DND-41 (cell line): ENCODE results near the gene HIGD2A.

Experiments
- ATAC-seq: fragments of 200-7000 bp; cut with Tn5 transposase; 3 replicates; pipeline ENCODE4 v1.9.1; 2021; ENCODE audit warnings: low read depth; ENCODE audit not compliant: insufficient read depth
- DNase-seq: peaks from one replicate; pipeline ENCODE4 v3.0.0-alpha.2; 2020
- H2AFZ ChIP-seq: 2 replicates; pipeline ENCODE4 v1.6.0; 2012; ENCODE audit warnings: low read depth, low read length
- H3K27ac ChIP-seq: 2 replicates; pipeline ENCODE4 v1.5.1; 2012; ENCODE audit warnings: low read length, inconsistent platforms
- H3K27me3 ChIP-seq: fragments of 200-600 bp; sonication (generic); 2 replicates; pipeline ENCODE4 v1.6.0; 2012; ENCODE audit warnings: low read length, mild to moderate bottlenecking, inconsistent platforms; ENCODE audit not compliant: insufficient read depth, poor library complexity
- H3K36me3 ChIP-seq: 2 replicates; pipeline ENCODE4 v1.5.1; 2012; ENCODE audit warnings: low read length, inconsistent platforms; ENCODE audit not compliant: insufficient read depth
- H3K4me1 ChIP-seq: 2 replicates; pipeline ENCODE4 v1.5.1; 2012; ENCODE audit warnings: mild to moderate bottlenecking, low read length; ENCODE audit not compliant: insufficient read depth
- H3K4me2 ChIP-seq: 2 replicates; pipeline ENCODE4 v1.6.0; 2012; ENCODE audit warnings: mild to moderate bottlenecking, moderate library complexity, low read length, inconsistent platforms; ENCODE audit not compliant: insufficient read depth
- H3K4me3 ChIP-seq, 2 experiments: fragments of 200-600 bp in 1 of 2; shearing (Covaris generic) in 1 of 2; 2 replicates each; pipeline ENCODE4 v1.5.1; 2012 to 2016; ENCODE audit warnings: inconsistent platforms in 2 of 2, low read length in 2 of 2, mild to moderate bottlenecking in 2 of 2, low read depth in 1 of 2, moderate library complexity in 1 of 2
- H3K79me2 ChIP-seq: 2 replicates; pipeline ENCODE4 v1.6.0; 2012; ENCODE audit warnings: low read length, inconsistent platforms; ENCODE audit not compliant: insufficient read depth
- H3K9ac ChIP-seq: 2 replicates; pipeline ENCODE4 v1.6.0; 2012; ENCODE audit warnings: low read depth, mild to moderate bottlenecking, inconsistent platforms, low read length, moderate library complexity
- H3K9me3 ChIP-seq: 2 replicates; pipeline ENCODE4 v1.5.1; 2012; ENCODE audit warnings: low read length, moderate library complexity, mild to moderate bottlenecking, inconsistent platforms; ENCODE audit not compliant: insufficient read depth, severe bottlenecking
- H4K20me1 ChIP-seq: 2 replicates; pipeline ENCODE4 v1.6.0; 2012; ENCODE audit warnings: low read length; ENCODE audit not compliant: insufficient read depth
- CTCF ChIP-seq: IDR thresholded peaks from 2 replicates; pipeline ENCODE4 v1.5.1; 2012; ENCODE audit warnings: borderline replicate concordance, low read length, moderate library complexity, mild to moderate bottlenecking; ENCODE audit not compliant: poor library complexity, severe bottlenecking; ENCODE audit errors: extremely low read depth
- EZH2 ChIP-seq: IDR thresholded peaks from 3 replicates; pipeline ENCODE4 v1.6.1; 2012; ENCODE audit warnings: borderline replicate concordance, low read depth, mild to moderate bottlenecking, moderate library complexity, low read length, inconsistent platforms; ENCODE audit not compliant: severe bottlenecking

Gene HIGD2A

GRCh38 chr5:176342766-176343458 lies 45.6 kb upstream of the HIGD2A start:
- no peaks in the 10 kb centered on the region for H3K4me1 ChIP-seq
- peaks cover 42% of the 10 kb centered on the region for H3K36me3 ChIP-seq
- H2AFZ ChIP-seq: no peak overlapping the region
- H3K79me2 ChIP-seq: no peaks in the 10 kb centered on the region
- H3K4me3 ChIP-seq: no peak overlapping the region
- no peak overlapping the region for H3K27ac ChIP-seq
- TF ChIP-seq CTCF (no peak), EZH2 (no peak)
- H3K4me2 ChIP-seq: no peak overlapping the region
- no peaks in the 10 kb centered on the region for H3K27me3 ChIP-seq
- no peak overlapping the region for H3K9ac ChIP-seq
- H4K20me1 ChIP-seq: no peaks in the 10 kb centered on the region
- DNase-seq: no peak
- no peak for ATAC-seq
- no peaks in the 10 kb centered on the region for H3K9me3 ChIP-seq

- Histone ChIP-seq H3K4me1 (no peaks in the 10 kb centered on the region), H3K79me2 (peaks cover 41% of the 10 kb centered on the region), H3K36me3 (peaks cover 93% of the 10 kb centered on the region), H3K9ac (no peak overlapping the region), H3K4me2 (no peak overlapping the region), H2AFZ (no peak overlapping the region), H3K27me3 (no peaks in the 10 kb centered on the region), H3K9me3 (no peaks in the 10 kb centered on the region), H4K20me1 (peaks cover 38% of the 10 kb centered on the region), H3K4me3 (no peak overlapping the region), H3K27ac (no peak overlapping the region)
- DNase-seq (no peak), ATAC-seq (no peak)
- TF ChIP-seq CTCF (no peak), EZH2 (no peak)
Measured at GRCh38 chr5:176350416-176350815, 38.1 kb upstream of the HIGD2A start.

- Histone ChIP-seq H3K9ac (no peak overlapping the region), H3K27me3 (no peaks in the 10 kb centered on the region), H3K9me3 (no peaks in the 10 kb centered on the region), H2AFZ (no peak overlapping the region), H3K79me2 (peaks cover 60% of the 10 kb centered on the region), H3K36me3 (peaks cover 93% of the 10 kb centered on the region), H3K27ac (no peak overlapping the region), H3K4me2 (no peak overlapping the region), H3K4me3 (no peak overlapping the region), H4K20me1 (peaks cover 50% of the 10 kb centered on the region), H3K4me1 (no peaks in the 10 kb centered on the region)
- no peak for ATAC-seq
- TF ChIP-seq EZH2 (no peak), CTCF (no peak)
- DNase-seq: no peak
Measured at GRCh38 chr5:176352116-176352878, 36.3 kb upstream of the HIGD2A start.
